ENCODE measurements around the gene APOM. TPM values are rescaled to one million over a fixed set of nuclear protein-coding genes. Genes with fewer than 3 reads are reported as not detected.

APOM gene
- total and polyA plus RNA-seq, 9 donors = 1.3 to 7.7 (median 4.0) TPM

DNA sequence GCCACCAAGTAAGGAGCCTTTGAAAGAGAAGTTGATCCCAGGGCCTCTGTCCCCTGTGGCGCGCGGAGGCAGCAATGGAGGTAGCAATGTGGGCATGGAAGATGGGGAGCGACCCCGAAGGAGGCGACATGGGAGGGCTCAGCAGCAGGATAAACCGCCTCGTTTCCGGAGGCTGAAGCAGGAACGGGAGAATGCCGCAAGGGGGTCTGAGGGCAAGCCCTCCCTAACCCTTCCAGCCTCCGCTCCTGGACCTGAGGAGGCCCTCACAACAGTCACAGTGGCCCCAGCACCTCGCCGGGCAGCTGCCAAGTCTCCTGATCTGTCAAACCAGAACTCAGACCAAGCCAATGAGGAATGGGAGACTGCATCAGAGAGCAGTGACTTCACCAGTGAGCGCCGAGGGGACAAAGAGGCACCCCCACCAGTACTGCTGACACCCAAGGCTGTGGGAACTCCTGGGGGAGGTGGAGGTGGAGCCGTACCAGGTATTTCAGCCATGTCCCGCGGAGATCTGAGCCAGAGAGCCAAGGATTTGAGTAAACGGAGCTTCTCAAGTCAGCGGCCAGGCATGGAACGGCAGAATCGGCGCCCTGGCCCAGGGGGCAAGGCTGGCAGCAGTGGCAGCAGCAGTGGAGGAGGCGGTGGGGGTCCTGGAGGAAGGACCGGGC is 23.3 kb upstream of the APOM start:
- Histone ChIP-seq H3K9me3 (no peaks in the 10 kb centered on the region), H3K27me3 (no peaks in the 10 kb centered on the region), H3K36me3 (peaks cover 3% of the 10 kb centered on the region), H3K4me3 (no peak overlapping the region), H3K4me1 (ENCODE audit: insufficient read depth) (no peaks in the 10 kb centered on the region), H3K27ac (no peak overlapping the region)
- no peak for TF ChIP-seq POLR2A (IDR thresholded peaks at IDR 0.05)
- TF ChIP-seq, protein P1, sequence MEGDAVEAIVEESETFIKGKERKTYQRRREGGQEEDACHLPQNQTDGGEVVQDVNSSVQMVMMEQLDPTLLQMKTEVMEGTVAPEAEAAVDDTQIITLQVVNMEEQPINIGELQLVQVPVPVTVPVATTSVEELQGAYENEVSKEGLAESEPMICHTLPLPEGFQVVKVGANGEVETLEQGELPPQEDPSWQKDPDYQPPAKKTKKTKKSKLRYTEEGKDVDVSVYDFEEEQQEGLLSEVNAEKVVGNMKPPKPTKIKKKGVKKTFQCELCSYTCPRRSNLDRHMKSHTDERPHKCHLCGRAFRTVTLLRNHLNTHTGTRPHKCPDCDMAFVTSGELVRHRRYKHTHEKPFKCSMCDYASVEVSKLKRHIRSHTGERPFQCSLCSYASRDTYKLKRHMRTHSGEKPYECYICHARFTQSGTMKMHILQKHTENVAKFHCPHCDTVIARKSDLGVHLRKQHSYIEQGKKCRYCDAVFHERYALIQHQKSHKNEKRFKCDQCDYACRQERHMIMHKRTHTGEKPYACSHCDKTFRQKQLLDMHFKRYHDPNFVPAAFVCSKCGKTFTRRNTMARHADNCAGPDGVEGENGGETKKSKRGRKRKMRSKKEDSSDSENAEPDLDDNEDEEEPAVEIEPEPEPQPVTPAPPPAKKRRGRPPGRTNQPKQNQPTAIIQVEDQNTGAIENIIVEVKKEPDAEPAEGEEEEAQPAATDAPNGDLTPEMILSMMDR (IDR thresholded peaks at IDR 0.05) = no peak
- no peak for TF ChIP-seq EP300 (IDR thresholded peaks at IDR 0.05)
- intact Hi-C loops (cut with DNase I) = no loop called here
- WGBS, 3 donors = 79 to 83% (median 80%) methylated on average over 26 of the region's 26 CpGs
- DNase-seq = no peak

DNA sequence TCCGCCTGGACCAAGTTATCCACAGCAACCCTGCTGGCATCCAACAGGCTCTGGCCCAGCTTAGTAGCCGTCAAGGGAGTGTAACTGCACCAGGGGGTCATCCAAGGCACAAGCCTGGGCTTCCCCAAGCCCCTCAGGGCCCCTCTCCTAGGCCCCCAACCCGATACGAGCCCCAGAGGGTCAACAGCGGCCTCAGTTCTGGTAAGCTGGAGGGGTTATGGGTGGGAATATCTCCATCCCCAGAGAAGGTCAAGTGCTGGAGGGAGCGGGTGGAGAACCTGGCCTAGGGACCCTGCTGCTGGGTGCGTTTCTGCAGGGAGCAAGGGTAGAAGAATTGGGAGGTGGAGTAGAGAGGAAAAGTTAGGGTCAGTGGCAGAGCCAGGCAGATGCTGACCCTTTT is 22.2 kb upstream of the APOM start:
- H3K27ac ChIP-seq = no peak overlapping the region
- no peaks in the 10 kb centered on the region for H3K9me3 ChIP-seq
- no peaks in the 10 kb centered on the region for H3K27me3 ChIP-seq
- no peak for TF ChIP-seq EP300 (IDR thresholded peaks at IDR 0.05)
- intact Hi-C loops (cut with DNase I) = no loop called here
- no peak for DNase-seq
- H3K36me3 ChIP-seq = peaks cover 3% of the 10 kb centered on the region
- H3K4me1 ChIP-seq (ENCODE audit: insufficient read depth) = no peaks in the 10 kb centered on the region
- WGBS, 3 donors = 78 to 81% (median 79%) methylated on average over 7 of the region's 7 CpGs
- no peak overlapping the region for H3K4me3 ChIP-seq

DNA sequence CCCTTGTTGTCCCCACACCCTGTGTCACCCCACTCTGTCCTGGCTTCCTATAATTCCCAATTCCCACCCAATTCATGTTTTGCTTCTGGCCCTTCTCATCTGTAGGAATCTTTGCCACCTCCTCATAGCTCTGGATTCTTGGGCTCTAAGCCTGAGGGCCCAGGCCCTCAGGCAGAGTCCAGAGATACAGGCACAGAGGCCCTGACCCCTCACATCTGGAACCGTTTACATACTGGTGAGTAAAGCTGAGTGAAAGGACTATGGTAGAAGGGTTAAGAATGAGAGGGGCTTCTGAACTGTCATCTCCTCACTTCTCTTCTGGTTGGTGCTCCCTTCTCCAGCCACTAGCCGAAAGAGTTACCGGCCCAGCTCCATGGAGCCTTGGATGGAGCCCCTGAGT is 21.6 kb upstream of the APOM start:
- Histone ChIP-seq H3K4me1 (ENCODE audit: insufficient read depth) (no peaks in the 10 kb centered on the region), H3K27me3 (no peaks in the 10 kb centered on the region), H3K36me3 (peaks cover 3% of the 10 kb centered on the region), H3K27ac (no peak overlapping the region), H3K9me3 (no peaks in the 10 kb centered on the region), H3K4me3 (no peak overlapping the region)
- WGBS, 3 donors = 76 to 87% (median 83%) methylated on average over 3 of the region's 3 CpGs
- intact Hi-C loops (cut with DNase I) = no loop called here
- TF ChIP-seq EP300 (IDR thresholded peaks at IDR 0.05) (no peak), POLR2A (IDR thresholded peaks at IDR 0.05) (no peak)
- TF ChIP-seq, protein P1 (IDR thresholded peaks at IDR 0.05) = no peak
- DNase-seq = no peak

DNA sequence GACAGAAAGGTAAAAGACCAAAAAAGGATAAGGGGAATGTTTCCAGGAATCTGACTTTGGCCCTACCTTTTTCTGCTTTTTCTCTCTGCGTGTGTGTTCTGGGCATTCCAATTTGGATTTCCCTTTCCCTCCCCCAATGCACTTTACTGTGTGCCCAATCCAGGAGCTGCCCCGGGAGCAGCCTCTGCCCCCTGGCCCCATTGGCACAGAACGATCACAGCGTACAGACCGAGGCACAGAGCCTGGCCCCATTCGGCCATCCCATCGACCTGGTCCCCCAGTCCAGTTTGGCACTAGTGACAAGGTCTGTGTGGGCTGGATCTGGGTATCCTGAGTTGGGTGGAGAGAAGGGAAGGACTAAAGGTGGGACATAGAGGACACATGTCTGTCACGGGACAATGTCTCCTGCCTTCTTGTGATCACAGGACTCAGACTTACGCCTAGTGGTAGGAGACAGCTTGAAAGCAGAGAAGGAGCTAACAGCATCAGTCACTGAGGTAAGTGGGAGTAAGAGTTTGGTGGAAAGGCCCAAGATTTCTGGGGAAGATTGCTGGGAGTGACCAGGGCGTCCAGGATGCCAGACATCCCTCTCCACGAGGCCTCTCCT is 20.6 kb upstream of the APOM start:
- no peaks in the 10 kb centered on the region for H3K4me1 ChIP-seq (ENCODE audit: insufficient read depth)
- intact Hi-C loops (cut with DNase I) = no loop called here
- WGBS, 3 donors = 68 to 73% (median 70%) methylated on average over 11 of the region's 11 CpGs
- no peaks in the 10 kb centered on the region for H3K9me3 ChIP-seq
- no peaks in the 10 kb centered on the region for H3K27me3 ChIP-seq
- no peak overlapping the region for H3K27ac ChIP-seq
- H3K4me3 ChIP-seq = no peak overlapping the region
- TF ChIP-seq EP300 (IDR thresholded peaks at IDR 0.05) (no peak), POLR2A (IDR thresholded peaks at IDR 0.05) (no peak)
- TF ChIP-seq, protein P1 (IDR thresholded peaks at IDR 0.05) = no peak
- peaks cover 3% of the 10 kb centered on the region for H3K36me3 ChIP-seq
- DNase-seq = no peak

All from ovary (tissue), 9 donors.